Prostate gland (tissue), 2 donors: ENCODE results near the gene POMGNT2.

Experiments used
- CTCF ChIP-seq, 4 experiments: fragments of 200-600 bp in 2 of 4; fragments of 450-650 bp in 2 of 4; sonication (generic) in 2 of 4; IDR thresholded peaks; 1 replicate in 3 of 4; 2 replicates in 1 of 4; pipeline ENCODE4 v1.5.1; 2016 to 2019; ENCODE audit warnings: antibody characterized with exemption in 4 of 4, mild to moderate bottlenecking in 2 of 4, moderate library complexity in 2 of 4
- POLR2AphosphoS5 ChIP-seq: sonication (generic); formaldehyde crosslinking; IDR thresholded peaks from one replicate; pipeline ENCODE4 v1.6.1; 2017; ENCODE audit warnings: antibody characterized with exemption

- TF ChIP-seq CTCF (IDR thresholded peaks at IDR 0.05) (no peak), POLR2AphosphoS5 (no peak)
Measured at GRCh38 chr3:43048470-43048869, 57.4 kb downstream of the POMGNT2 start.
